Glomerular endothelial cell (primary cell): ENCODE measurements around the gene FAM151A. TPM values are rescaled to one million over a fixed set of nuclear protein-coding genes. Genes with fewer than 3 reads are reported as not detected.

Experiments
- DNase-seq: peaks from one replicate; pipeline ENCODE4 v3.0.0-alpha.2; 2011; ENCODE audit warnings: low read depth, low spot score; ENCODE audit errors: extremely low read depth
- total RNA-seq: library from RNA; depleted of rRNA; stranded (reverse); fragments of >200 nt; gene quantifications from 2 replicates; pipeline ENCODE4 v1.2.3, GENCODE V29; 2015

FAM151A gene
- total RNA-seq, 1 donor from 2014 or later = not detected

DNA sequence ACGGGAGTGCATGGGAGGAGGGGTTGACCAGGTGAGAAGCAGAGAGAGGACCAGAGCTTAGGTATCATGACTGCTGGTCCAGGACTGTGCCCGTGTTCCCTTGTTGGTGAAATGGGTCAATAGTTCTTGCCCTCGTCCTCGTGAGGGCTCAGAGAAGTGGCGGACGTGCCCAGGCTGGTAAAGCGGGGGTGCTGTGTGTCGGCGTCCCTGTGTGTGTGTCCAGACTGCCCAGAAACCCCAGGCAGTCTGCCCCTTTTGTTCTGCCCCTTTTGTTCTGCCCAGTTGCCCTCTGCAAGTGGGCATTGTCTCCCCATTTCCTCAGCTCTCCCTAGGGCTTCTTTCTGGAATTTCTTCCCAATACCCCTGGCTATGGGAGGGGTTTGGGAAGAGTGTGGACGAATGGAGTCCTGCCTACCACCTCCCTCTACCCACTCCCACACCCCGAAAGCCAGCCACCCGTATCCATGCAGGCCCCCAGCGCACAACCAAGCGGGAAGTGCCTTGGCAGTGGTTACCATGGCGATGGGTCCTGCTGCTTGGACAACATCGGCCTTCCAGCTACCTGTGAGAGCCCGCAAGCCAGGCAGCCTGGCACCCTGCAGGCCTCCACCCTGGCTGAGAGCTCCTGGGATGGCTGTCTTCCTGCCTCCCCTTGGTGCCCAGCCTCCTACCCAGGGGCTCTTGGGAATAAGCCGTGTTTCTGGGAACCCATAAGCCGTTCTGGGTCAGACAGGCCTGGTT, 40.6 kb downstream of the FAM151A start:
- no peak for DNase-seq

DNA sequence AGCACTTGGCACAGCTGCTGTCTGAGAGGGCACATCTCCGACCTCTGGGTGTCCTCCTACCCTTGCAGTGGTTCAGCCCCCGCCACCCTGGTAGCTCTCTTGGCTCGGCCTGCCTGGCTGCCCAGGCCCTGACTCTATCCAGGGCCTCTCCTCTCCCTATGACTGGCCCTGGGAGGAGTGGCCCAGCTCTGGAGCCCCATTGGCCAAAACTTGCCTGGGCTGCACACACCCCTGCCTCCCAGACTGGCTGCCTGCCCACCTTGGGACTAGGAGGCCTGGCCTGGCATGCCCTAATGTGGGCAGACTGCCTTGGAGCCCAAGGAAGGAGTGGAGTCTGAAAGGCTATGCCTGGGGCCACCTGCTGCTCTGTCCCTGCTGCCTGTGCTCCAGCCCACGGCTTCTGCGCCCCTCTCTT, 41.7 kb downstream of the FAM151A start:
- DNase-seq = no peak

DNA sequence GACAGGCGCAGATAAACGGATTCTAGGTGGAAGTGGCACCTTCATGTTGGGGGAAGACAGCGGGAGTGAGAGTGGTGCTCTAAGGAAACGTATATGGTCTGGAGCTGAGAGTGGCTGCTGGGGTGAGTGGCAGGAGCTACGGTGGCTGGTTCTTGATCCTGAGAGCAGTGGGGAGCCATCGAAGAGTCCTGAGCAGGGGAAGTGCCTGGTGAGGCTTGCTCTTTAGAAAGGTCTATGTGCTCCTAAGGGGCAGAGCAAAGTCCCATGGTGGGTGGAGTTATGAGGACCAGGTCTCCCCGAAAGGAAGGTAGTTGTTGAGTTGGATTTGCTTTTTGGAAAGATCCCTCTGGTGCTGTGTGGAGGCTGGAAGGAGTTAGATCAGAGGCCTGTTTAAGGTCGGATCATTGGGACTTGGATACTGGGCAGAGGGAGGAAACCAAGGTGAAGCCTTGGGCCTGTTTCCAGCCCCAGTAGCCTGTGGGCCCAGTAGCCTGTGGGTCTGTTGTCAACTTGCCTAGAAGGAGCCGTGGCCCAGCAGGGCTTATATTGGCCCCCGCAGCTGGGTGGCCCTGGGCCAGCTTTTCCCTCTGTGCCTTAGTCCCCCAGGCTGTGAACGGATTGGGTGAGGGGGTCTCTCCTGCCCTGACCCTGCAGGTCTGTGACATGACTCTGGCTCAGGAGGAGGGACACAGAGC, 42.3 kb downstream of the FAM151A start:
- DNase-seq = no peak

DNA sequence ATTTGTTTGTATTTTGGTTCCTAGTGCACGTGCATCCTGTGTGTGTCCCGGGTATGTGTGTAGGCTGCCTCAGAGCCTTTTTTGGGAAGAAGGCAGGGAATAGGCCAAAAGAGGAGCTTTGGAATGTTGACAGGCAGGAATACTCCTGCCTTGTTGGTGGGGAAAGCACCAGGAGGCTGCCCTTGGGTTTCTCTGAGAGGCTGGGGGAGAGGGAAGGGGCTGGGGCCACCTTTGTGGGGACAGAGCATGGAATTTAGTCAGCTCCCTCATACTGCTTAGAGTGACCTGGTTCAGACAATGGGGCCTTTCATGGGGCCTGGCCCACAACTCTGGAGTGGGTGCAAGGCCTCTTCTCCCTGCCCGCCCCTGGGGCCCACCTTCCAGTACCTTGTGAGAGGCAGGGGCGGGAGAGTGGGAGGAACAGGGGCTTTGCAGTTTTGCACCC, 44.0 kb downstream of the FAM151A start:
- DNase-seq = no peak

DNA sequence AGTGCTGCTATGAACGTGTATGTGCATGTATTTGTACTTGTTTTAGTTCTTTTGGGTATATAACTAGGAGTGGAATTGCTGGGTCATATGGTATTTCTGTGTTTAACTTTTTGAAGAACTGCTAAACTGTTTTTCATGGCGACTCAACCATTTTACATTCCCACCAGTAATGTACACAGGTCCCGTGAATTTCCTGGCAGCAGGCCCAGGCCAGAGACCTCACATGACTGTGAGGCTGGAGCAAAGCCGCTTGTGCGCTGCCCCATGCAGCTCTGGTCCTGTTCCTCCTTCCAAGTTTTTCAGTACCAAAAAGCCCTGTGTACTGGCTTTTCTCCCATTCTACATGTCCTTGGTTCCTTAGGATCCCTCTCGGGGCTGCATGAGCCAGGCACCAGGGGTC, 45.7 kb downstream of the FAM151A start:
- DNase-seq = peak; percentile 39

DNA sequence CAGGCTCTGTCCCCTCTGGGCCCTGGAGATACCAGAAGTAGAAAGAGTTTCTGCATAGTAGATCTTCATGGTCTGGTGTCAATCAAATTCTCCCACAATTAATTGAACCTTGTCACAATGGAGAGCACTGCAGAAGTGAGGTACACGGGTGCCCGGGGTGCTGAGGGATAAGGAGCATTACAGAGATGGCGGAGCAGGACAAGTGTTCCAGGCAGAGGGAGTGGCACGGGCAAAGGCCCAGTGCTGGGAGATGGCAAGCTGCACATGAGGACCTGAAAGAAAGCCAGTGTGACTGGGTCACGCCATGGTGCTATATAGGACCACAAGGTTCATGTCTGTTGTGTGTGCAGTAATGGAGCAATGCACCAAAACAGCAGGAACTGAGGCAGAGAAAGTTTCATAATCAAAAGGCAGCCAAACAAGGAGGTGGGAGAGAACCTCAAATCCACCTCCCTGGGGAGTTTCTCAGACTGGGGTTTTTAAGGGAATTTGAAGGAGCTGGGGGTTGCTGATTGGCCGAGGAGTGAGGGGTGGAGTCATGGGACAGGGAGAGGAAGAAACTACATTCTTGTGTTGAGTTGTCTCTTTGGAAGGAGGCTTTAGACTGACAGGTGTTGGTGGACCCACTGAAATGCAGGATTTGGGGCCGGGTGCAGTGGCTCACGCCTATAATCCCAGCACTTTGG, 47.6 kb downstream of the FAM151A start:
- DNase-seq = no peak

DNA sequence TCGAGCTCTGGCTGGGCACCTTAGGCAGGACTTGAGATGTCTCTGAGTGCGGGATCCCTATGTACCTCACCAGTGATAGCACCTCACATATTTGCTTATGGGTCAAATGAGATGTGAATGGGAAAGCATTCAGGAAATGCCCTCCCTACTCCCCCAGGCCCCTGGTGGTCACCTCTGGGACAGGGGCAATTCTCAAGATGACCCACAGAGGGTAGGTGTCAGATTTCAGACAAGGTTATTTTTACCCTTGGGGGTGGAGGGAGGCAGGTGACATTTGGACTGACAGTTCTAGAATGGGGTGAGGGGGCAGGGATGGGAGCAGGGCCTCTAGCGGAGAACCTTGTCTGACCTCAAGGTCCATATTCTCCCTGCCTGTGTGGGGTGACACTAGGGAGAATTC, 48.2 kb downstream of the FAM151A start:
- DNase-seq = no peak

DNA sequence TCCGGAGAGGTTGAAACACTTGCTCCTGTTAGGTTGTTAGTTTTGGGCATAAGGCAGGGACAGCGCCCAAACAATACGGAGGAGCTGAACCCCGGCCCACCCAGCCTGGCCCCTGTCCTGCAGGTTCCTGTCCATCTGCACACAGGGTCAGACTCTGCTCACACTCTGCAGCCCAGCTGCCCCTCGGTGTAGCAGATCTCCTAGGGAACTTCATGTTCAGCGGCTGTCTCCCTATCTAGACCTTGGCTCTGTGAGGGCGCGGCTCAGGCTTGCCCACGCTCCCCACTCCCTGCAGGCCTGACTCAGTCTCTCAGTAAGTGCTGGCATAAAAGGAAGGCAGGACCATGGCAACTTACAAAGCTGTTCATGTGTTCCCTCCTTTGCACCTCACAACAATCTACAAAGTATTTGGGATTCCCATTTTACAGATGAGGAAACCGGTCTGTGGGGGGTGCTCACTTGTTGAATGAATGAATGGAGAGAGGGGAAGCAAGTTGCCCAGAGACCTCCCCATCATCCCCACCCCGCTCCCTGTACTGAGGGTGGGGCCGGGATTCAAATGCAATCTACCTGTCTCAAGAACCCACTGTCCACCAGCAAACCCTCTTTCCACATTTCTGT, 49.1 kb downstream of the FAM151A start:
- no peak for DNase-seq

DNA sequence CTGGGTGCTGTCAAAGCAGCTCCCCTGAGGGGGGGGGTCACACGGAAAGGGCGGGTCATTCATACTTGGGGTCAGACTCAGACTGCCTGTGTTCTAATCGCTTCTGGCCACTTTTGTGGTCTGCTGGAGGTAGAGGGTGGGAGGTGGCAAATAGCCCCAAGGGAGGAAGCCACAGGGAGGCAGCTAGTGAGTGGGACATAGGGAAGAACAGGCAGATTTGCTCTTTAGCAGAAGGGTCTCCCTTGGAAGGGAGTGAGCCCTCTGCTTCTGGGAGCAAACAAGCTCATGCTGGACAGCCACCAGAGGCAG, 50.8 kb downstream of the FAM151A start:
- DNase-seq = no peak

DNA sequence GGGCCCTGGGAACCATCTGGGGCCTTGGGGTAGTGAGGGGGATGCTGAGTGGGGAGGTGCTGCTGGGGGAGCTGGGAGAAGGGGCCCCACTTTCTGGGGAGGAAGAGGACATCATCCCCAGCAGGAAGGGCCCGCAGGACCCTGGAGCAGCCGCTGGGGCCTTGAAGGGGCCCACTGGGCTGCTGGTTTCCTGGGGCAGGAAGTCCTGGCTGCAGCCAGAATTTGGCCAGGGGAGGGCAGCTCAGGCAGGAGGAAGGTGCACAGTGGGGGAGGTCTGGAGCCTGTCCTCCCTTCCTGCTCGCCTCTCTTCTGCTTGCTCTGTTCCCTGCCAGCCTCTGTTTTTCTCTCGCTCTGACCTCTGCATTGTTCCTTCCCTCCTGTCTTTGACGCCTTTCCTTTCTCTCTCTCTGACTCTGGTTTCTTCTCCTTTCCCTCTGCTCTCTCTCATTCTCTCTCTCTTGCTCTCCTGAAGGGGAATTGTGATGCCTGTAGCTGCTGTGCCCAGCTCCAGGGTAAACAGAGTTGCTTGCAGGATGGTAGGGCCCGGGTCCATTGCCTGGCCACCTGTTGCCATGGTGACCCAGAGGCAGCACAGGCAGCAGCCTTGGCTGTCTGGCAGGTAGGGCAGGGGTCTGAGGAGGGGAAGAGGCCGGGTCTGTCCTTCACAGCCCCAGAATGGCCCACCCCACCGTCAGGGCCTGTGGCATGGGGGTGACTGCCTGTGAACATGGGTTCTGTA, 51.4 kb downstream of the FAM151A start:
- DNase-seq = no peak

DNA sequence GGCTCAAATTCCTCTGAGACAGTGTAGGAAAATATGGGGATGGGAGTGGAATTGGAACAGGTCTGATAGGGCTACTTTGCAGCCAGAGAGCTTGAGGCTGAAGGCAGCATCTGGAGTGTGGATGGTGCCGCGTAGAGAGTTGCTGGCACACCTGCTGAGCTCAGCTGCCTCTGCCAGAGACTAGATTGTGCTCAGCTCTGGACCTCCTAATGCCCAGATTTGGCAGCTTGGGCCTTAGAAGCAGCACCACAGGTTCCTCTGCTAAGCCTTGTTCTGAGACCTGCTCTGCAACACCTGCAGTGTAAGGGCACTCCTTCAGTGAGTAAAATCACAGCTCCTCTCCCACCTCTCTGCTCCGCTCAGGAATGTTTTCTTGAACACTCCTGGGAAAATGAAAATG, 52.0 kb downstream of the FAM151A start:
- no peak for DNase-seq

DNA sequence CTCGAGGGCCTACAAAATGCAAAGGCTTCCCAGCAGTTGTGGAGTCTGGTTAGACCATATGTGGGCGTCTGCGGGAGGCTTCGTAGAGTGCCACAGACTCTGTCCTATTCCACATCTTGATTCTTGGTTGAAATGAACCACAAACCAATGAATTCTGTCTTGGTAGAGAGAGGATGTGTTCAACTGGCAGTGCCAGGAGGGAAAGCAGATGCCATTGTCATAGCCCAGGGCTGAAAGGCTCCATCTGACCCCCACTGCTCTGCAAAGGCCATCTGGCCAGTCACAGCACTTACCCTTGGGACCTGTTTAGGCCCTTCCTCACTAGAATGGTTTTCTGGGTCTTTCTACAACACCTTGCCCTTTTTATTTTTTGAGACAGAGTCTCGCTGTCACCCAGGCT, 53.2 kb downstream of the FAM151A start:
- DNase-seq = no peak

DNA sequence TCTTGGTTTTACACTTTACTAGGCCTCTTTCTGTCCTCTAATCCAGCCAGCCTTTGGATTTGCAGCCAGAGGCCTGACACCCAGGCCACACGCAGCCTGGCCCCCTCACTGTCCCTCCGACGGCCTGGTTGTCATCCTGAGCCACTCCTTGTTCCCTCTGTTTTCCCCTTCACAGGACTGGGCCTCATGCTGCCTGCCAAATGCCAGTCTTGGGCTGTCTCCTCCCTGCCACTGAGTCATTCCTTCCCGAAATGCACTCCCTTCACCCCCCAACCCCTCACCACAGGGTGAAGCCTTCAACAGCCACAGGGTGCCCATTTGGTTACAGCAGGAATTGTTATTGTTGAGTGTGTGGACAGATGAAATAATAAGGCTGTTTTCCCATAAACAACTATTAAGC, 54.0 kb downstream of the FAM151A start:
- no peak for DNase-seq

DNA sequence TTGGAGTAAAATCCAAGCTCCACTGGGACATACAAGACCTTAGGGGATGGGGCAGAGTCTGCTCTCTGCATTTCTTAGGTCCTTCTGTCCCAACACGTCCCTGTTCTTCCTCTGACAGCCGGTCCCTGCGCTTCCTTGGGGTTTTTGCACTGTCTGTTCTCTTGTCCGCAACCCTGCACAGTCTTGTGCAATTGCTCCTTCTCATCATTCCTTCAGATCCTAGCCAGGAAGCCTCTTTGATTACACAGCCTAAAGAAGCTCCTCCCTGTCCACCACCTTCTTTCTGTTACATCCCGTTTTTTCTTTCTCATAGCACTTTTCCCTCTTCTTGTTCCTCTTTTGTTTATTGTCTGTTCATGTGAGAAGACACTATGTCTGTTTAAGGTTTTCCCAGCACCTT, 55.4 kb downstream of the FAM151A start:
- DNase-seq = no peak

DNA sequence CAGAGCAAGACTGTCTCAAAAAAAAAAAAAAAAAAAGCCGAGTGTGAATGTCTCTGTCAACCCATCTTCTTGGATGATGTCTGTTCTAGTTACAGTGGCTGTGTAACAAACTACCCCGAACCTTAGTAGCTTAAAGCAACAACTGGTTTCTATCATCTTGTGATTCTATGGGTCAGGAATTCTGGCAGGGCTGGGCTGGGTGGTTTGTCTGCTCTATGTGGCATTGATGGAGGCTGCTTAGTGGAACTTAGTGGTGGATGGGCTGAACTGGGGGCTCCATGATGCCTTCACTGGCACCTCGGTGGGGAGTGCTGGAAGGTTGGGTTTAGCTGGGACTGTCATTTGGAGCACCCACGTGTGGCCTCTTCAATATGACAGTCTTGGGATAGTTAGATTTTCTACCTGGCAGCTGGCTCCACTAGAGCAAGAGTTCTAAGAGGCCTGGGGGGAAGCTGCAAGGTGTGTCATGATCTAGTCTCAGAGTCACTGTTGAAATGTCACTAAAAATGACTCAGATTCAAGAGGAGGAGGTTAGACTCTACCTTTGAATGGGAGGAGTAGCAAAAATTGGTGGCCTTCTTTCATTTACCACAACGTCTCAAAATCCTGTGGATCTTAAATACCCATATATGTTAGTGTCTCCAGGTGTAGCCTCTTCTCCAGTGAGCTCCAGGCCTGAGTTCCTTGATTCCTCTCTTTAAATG, 56.7 kb downstream of the FAM151A start:
- no peak for DNase-seq

DNA sequence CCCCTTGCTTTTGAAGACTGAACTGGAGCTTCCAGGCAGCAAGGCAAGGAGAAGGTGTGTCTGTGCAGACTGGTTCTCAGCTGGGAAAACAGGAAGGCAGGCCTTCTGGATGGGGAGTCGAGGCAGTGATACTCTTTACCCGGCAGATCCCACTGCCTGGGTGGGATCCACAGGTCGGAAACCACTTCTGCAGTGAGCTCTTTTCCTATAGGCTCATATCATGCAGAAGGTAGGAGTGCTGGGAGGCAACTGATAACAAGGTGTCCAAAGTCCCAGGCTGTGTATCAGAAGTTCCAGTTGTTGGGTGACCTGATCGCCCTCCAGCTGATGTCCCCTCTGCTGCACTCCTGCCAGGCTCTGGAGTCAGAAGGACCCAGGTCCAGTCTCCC, 58.2 kb downstream of the FAM151A start:
- no peak for DNase-seq

DNA sequence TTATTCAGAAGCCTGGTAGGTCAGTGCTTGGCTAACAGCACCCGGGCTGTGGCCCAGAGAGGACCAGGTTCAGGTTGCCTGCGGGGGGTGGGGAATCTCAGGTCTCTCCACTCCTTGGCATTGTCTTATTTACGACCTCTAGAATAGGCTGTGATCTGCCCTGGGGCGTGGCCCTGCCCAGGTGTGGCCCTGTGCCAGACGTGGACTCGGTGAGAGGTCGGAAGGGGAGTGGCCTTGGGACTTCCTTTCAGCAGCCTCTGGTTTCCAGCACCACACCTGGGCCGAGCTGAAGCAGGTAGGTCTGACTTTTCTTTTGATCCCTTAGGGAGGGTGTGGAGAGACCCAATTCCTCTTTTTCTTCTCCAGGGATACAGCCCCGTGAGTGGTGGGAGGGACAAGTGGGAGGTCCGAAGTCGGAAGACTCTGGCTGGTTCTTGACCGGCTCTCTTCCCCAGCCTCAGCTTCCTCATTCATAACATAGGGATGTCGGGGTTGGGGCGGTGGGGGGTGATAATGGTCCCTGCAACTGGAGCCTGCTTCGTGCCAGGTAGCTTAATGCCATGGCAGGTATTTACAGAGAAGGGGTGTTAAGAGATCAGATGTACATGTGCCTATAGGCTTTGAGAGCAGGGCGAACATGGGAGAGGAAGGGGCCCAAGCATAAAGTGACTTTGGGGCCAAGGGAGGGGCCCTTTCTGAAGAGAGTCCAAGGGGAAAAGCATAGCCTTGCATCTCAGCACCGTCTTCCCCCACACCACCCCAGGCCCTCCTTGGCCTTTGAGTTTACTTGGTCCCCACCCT, 58.8 kb downstream of the FAM151A start:
- no peak for DNase-seq

DNA sequence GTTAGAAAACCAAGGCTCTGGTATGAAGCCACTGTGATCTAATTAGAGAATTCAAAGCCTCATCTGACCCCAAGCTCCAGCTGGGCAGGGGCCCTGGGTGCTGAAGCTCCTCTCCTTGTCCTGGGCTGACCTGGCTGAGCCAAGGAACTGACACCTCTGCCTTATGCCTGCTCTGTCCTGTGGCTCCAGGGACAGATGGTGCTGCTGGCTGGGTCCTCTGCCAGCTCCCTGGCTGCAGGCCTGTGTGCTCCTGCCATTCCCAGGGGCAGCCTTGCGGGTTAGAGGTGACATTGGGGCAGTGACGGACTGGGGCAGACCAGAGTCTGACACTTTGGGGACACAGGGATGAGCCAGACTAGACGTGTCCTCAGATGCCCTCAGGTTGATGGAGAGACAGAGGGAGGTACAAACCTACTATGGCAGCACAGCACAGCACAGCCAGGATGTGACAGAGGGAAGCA, 63.5 kb downstream of the FAM151A start:
- DNase-seq = no peak
